Ishikawa (cell line): ENCODE measurements around the gene TNIK.

Experiments
- FOXM1 ChIP-seq: IDR thresholded peaks from 2 replicates; pipeline ENCODE4 v1.6.1; 2012; ENCODE audit warnings: low read depth, borderline replicate concordance
- TF ChIP-seq, protein P1 (sequence below): IDR thresholded peaks from 2 replicates; pipeline ENCODE4 v1.6.1; 2012; ENCODE audit warnings: low read depth, mild to moderate bottlenecking

- TF ChIP-seq, protein P1, sequence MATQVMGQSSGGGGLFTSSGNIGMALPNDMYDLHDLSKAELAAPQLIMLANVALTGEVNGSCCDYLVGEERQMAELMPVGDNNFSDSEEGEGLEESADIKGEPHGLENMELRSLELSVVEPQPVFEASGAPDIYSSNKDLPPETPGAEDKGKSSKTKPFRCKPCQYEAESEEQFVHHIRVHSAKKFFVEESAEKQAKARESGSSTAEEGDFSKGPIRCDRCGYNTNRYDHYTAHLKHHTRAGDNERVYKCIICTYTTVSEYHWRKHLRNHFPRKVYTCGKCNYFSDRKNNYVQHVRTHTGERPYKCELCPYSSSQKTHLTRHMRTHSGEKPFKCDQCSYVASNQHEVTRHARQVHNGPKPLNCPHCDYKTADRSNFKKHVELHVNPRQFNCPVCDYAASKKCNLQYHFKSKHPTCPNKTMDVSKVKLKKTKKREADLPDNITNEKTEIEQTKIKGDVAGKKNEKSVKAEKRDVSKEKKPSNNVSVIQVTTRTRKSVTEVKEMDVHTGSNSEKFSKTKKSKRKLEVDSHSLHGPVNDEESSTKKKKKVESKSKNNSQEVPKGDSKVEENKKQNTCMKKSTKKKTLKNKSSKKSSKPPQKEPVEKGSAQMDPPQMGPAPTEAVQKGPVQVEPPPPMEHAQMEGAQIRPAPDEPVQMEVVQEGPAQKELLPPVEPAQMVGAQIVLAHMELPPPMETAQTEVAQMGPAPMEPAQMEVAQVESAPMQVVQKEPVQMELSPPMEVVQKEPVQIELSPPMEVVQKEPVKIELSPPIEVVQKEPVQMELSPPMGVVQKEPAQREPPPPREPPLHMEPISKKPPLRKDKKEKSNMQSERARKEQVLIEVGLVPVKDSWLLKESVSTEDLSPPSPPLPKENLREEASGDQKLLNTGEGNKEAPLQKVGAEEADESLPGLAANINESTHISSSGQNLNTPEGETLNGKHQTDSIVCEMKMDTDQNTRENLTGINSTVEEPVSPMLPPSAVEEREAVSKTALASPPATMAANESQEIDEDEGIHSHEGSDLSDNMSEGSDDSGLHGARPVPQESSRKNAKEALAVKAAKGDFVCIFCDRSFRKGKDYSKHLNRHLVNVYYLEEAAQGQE = no peak
- TF ChIP-seq FOXM1 = no peak
These were observed 214.1 kb downstream of the TNIK start for GRCh38 chr3:171245796-171246765.
